Fibroblast of lung (primary cell): ENCODE results near the gene GNPTAB. TPM values are rescaled to one million over a fixed set of nuclear protein-coding genes. Genes with fewer than 3 reads are reported as not detected.
"Not testable (repeated sequence)": the region's sequence is repeated elsewhere in the genome, so short reads cannot be mapped to it uniquely, and the experiment has no call there.

Experiments used
- DNase-seq, 2 donors: peaks; one replicate each; pipeline versions ENCODE4 v3.0.0 to v3.0.0-alpha.2; 2010; ENCODE audit warnings: low read depth in 2 of 2
- H2AFZ ChIP-seq: 2 replicates; pipeline ENCODE4 v1.5.1; 2012; ENCODE audit warnings: low read length, control low read depth, inconsistent platforms
- H3K27ac ChIP-seq: 2 replicates; pipeline ENCODE4 v1.5.1; 2011; ENCODE audit warnings: low read length, control low read depth; ENCODE audit not compliant: insufficient read depth
- H3K27me3 ChIP-seq: 2 replicates; pipeline ENCODE4 v1.5.1; 2011; ENCODE audit warnings: mild to moderate bottlenecking, low read length; ENCODE audit not compliant: control insufficient read depth, insufficient read depth
- H3K36me3 ChIP-seq: 2 replicates; pipeline ENCODE4 v1.5.1; 2011; ENCODE audit warnings: low read length; ENCODE audit not compliant: control insufficient read depth, insufficient read depth
- H3K4me1 ChIP-seq: 2 replicates; pipeline ENCODE4 v1.5.1; 2011; ENCODE audit warnings: low read length; ENCODE audit not compliant: control insufficient read depth, insufficient read depth; ENCODE audit errors: extremely low read depth
- H3K4me2 ChIP-seq: 2 replicates; pipeline ENCODE4 v1.5.1; 2011; ENCODE audit warnings: low read length, control low read depth; ENCODE audit not compliant: insufficient read depth; ENCODE audit errors: extremely low read depth
- H3K4me3 ChIP-seq, 4 experiments: fragments of 200-600 bp in 1 of 4; sonication (generic) in 1 of 4; replicated peaks in 1 of 4; 2 replicates each; pipeline ENCODE4 v1.5.1; 2011 to 2016; ENCODE audit warnings: low read length in 4 of 4, low read depth in 3 of 4, mild to moderate bottlenecking in 3 of 4, control low read depth in 2 of 4, inconsistent platforms in 1 of 4, mixed read lengths in 1 of 4; ENCODE audit not compliant: insufficient read depth in 1 of 4; ENCODE audit errors: control extremely low read depth in 1 of 4
- H3K79me2 ChIP-seq: 2 replicates; pipeline ENCODE4 v1.5.1; 2012; ENCODE audit warnings: mild to moderate bottlenecking, low read length, inconsistent platforms; ENCODE audit not compliant: control insufficient read depth, insufficient read depth
- H3K9ac ChIP-seq: 2 replicates; pipeline ENCODE4 v1.5.1; 2011; ENCODE audit warnings: mild to moderate bottlenecking, low read length, control low read depth; ENCODE audit not compliant: insufficient read depth
- H3K9me3 ChIP-seq: 2 replicates; pipeline ENCODE4 v1.5.1; 2012; ENCODE audit warnings: low read depth, low read length; ENCODE audit not compliant: control insufficient read depth, insufficient read depth
- H4K20me1 ChIP-seq: 2 replicates; pipeline ENCODE4 v1.5.1; 2011; ENCODE audit warnings: low read length; ENCODE audit not compliant: control insufficient read depth, insufficient read depth; ENCODE audit errors: extremely low read depth
- EZH2 ChIP-seq: IDR thresholded peaks from 2 replicates; pipeline ENCODE4 v1.5.1; 2012; ENCODE audit warnings: low read length, control low read depth, mild to moderate bottlenecking; ENCODE audit errors: missing control alignments
- polyA plus RNA-seq, 2 donors: library from polyadenylated mRNA; depleted of rRNA in 1 of 2; stranded (reverse) in 1 of 2; unstranded in 1 of 2; fragments of >200 nt; gene quantifications; 2 replicates each; pipeline ENCODE4 v1.2.1, GENCODE V29; 2011 to 2012; ENCODE audit warnings: missing spikeins in 1 of 2
- total RNA-seq: library from RNA; depleted of rRNA; stranded (reverse); fragments of >200 nt; gene quantifications from 2 replicates; pipeline ENCODE4 v1.2.1, GENCODE V29; 2014
- TF ChIP-seq, protein P1 (sequence below), 2 donors: IDR thresholded peaks in 1 of 2; conservative IDR thresholded peaks in 1 of 2; 1 replicate in 1 of 2; 2 replicates in 1 of 2; pipeline ENCODE4 v1.5.1; 2011 to 2012; ENCODE audit warnings: low read length in 2 of 2, control low read depth in 1 of 2, inconsistent platforms in 1 of 2, low read depth in 1 of 2, mild to moderate bottlenecking in 1 of 2

GNPTAB gene
- total and polyA plus RNA-seq, 2 donors (not counting 1 experiment from before 2014, with no cell fraction given), result 49.7 to 58.4 TPM

DNA sequence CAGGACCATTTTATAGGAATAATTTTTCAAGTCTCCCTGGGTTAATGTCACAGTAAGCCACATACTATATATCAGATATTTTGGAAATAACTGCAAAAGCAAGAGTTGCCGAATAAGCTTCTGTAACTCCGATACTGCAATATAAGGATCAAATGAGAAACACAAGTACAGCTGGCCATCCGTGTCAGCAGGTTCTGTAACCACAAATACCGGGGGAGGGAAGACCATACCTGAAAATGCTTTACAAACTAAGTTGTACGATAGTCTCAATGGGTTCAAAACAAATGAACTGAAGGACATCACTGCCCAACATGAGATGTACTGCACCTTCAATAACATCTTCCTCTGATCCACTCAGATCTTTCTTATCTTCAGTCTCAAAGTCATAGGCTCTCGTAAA is 93.3 kb downstream of the GNPTAB start:
- no peak overlapping the region for H2AFZ ChIP-seq
- DNase-seq, result no peak
- no peak overlapping the region for H3K27ac ChIP-seq

DNA sequence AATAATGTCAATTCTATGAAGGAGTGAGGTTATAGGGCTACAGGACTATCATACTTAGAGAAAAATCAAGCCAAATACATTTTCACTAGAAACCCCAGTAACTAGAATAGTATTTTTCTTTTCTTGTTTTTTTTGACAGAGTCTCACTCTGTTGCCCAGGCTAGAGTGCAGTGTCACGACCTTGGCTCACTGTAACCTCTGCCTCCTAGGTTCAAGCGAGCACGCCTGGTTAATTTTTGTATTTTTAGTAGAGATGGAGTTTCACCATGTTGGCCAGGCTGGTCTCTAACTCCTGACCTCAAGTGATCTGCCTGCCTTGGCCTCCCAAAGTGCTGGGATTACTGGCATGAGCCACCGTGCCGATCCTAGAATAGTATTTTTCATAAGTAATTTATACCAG is 96.3 kb downstream of the GNPTAB start:
- H3K4me2 ChIP-seq, H3K4me1 ChIP-seq, H3K9me3 ChIP-seq, H3K79me2 ChIP-seq, H3K27me3 ChIP-seq, H4K20me1 ChIP-seq, H3K9ac ChIP-seq, DNase-seq, H3K36me3 ChIP-seq, H2AFZ ChIP-seq, H3K4me3 ChIP-seq, H3K27ac ChIP-seq: not testable (repeated sequence)

More for the DNA sequence above, 93.3 kb downstream of the GNPTAB start:
- Histone ChIP-seq H3K9ac (no peak overlapping the region), H3K79me2 (no peaks in the 10 kb centered on the region), H3K4me3 (no peak overlapping the region), H3K4me2 (no peak overlapping the region), H3K4me1 (no peaks in the 10 kb centered on the region), H4K20me1 (no peaks in the 10 kb centered on the region), H3K27me3 (no peaks in the 10 kb centered on the region), H3K36me3 (peaks cover 3% of the 10 kb centered on the region), H3K9me3 (no peaks in the 10 kb centered on the region)
- TF ChIP-seq EZH2, result no peak
- TF ChIP-seq, protein P1, sequence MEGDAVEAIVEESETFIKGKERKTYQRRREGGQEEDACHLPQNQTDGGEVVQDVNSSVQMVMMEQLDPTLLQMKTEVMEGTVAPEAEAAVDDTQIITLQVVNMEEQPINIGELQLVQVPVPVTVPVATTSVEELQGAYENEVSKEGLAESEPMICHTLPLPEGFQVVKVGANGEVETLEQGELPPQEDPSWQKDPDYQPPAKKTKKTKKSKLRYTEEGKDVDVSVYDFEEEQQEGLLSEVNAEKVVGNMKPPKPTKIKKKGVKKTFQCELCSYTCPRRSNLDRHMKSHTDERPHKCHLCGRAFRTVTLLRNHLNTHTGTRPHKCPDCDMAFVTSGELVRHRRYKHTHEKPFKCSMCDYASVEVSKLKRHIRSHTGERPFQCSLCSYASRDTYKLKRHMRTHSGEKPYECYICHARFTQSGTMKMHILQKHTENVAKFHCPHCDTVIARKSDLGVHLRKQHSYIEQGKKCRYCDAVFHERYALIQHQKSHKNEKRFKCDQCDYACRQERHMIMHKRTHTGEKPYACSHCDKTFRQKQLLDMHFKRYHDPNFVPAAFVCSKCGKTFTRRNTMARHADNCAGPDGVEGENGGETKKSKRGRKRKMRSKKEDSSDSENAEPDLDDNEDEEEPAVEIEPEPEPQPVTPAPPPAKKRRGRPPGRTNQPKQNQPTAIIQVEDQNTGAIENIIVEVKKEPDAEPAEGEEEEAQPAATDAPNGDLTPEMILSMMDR (conservative IDR thresholded peaks at IDR 0.05 in 1 of 2, IDR thresholded peaks at IDR 0.05 in 1 of 2; ENCODE audit: low read depth in 1 of 2, low read length in 2 of 2), result no peak

DNA sequence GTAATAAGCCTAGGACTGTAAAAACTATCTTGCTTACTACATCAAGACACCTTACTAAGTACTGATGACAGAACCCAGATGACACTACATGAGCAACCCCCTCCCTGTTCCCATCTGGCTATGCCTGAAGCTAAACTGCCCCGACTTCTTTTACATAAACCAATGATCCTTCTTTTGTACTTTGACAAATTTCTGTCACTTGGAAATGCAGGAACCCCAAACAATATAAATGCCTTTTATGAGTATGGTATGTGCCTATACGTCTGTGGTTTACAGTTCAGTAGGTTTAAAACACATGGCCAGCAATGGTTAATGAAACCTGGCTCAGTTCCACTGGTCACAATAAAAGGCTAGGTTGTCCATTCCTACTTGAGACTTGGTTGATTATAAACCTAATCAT is 97.6 kb downstream of the GNPTAB start:
- Histone ChIP-seq H2AFZ (no peak overlapping the region), H3K79me2 (no peaks in the 10 kb centered on the region), H3K27me3 (no peaks in the 10 kb centered on the region), H3K4me2 (no peak overlapping the region), H3K4me1 (no peaks in the 10 kb centered on the region), H4K20me1 (no peaks in the 10 kb centered on the region), H3K9me3 (no peaks in the 10 kb centered on the region), H3K36me3 (no peaks in the 10 kb centered on the region), H3K27ac (no peak overlapping the region), H3K4me3 (no peak overlapping the region), H3K9ac (no peak overlapping the region)
- TF ChIP-seq, protein P1 (conservative IDR thresholded peaks at IDR 0.05 in 1 of 2, IDR thresholded peaks at IDR 0.05 in 1 of 2; ENCODE audit: low read depth in 1 of 2, low read length in 2 of 2), result no peak
- TF ChIP-seq EZH2, result no peak
- DNase-seq, result no peak

DNA sequence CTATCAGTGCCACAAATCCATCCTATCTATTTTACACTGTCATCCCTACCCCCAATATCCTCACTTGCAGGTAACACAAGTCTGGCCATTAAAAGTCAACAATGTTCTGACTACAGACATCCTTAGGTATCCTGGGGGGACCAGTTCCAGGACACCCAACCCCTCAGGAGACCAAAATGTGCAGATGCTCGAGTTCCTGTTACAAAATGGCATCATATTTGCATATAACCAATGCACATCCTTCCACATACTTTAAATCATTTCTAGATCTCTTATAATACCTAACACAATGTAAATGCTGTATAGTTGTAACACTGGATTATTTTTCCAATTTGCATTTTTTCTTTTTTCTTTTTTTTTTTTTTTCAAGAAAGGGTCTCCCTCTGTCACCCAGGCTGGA is 98.4 kb downstream of the GNPTAB start:
- Histone ChIP-seq H3K4me3 (no peak overlapping the region), H3K27ac (no peak overlapping the region), H3K4me2 (no peak overlapping the region), H4K20me1 (no peaks in the 10 kb centered on the region), H3K27me3 (no peaks in the 10 kb centered on the region), H3K9ac (no peak overlapping the region), H3K4me1 (no peaks in the 10 kb centered on the region), H3K9me3 (no peaks in the 10 kb centered on the region), H3K79me2 (no peaks in the 10 kb centered on the region), H2AFZ (no peak overlapping the region), H3K36me3 (no peaks in the 10 kb centered on the region)
- no peak for DNase-seq
- TF ChIP-seq EZH2, result no peak
- TF ChIP-seq, protein P1 (conservative IDR thresholded peaks at IDR 0.05 in 1 of 2, IDR thresholded peaks at IDR 0.05 in 1 of 2; ENCODE audit: low read depth in 1 of 2, low read length in 2 of 2), result no peak
